ENCODE data around the gene PLA2G12A. TPM values are rescaled to one million over a fixed set of nuclear protein-coding genes. Genes with fewer than 3 reads are reported as not detected.

PLA2G12A gene
- total RNA-seq, 1 experiment from 2014 or later: 20.7 TPM

- ChIA-PET POLR2A (no interaction called here), CTCF (no interaction called here)
- ATAC-seq (no peak), DNase-seq (ENCODE audit: low read depth, low spot score) (no peak)
- H3K4me3 ChIP-seq (ENCODE audit: low read depth in 2 of 2, low read length in 2 of 2): no peak overlapping the region
- in situ Hi-C loops (cut with HindIII; ENCODE audit: low pct_unique_long_range_greater_than_20kb, low sequenced_read_pairs): no loop called here
- H3K9me3 ChIP-seq (ENCODE audit: control insufficient read depth, insufficient read depth, low read depth, low read length): no peaks in the 10 kb centered on the region
- H3K36me3 ChIP-seq (ENCODE audit: control insufficient read depth, insufficient read depth, low read length): no peaks in the 10 kb centered on the region
- H3K27me3 ChIP-seq (ENCODE audit: control insufficient read depth, insufficient read depth, low read length): peaks cover 2% of the 10 kb centered on the region
- intact Hi-C loops (cut with micrococcal nuclease; ENCODE audit: unreplicated experiment): no loop called here
- no peaks in the 10 kb centered on the region for H3K4me1 ChIP-seq (ENCODE audit: control insufficient read depth, insufficient read depth, low read length)
- BruUV-seq (replicated peaks): no TSS peak
- H3K27ac ChIP-seq (ENCODE audit: low read length): no peak overlapping the region
- TF ChIP-seq TCF7L2 (IDR thresholded peaks at IDR 0.05; ENCODE audit: low read depth, low read length): no peak
- TF ChIP-seq SIN3A (IDR thresholded peaks at IDR 0.05; ENCODE audit: borderline replicate concordance, insufficient read depth, low read depth, low read length): no peak
- TF ChIP-seq, protein P1, sequence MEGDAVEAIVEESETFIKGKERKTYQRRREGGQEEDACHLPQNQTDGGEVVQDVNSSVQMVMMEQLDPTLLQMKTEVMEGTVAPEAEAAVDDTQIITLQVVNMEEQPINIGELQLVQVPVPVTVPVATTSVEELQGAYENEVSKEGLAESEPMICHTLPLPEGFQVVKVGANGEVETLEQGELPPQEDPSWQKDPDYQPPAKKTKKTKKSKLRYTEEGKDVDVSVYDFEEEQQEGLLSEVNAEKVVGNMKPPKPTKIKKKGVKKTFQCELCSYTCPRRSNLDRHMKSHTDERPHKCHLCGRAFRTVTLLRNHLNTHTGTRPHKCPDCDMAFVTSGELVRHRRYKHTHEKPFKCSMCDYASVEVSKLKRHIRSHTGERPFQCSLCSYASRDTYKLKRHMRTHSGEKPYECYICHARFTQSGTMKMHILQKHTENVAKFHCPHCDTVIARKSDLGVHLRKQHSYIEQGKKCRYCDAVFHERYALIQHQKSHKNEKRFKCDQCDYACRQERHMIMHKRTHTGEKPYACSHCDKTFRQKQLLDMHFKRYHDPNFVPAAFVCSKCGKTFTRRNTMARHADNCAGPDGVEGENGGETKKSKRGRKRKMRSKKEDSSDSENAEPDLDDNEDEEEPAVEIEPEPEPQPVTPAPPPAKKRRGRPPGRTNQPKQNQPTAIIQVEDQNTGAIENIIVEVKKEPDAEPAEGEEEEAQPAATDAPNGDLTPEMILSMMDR (IDR thresholded peaks at IDR 0.05): no peak
- TF ChIP-seq, protein P2, sequence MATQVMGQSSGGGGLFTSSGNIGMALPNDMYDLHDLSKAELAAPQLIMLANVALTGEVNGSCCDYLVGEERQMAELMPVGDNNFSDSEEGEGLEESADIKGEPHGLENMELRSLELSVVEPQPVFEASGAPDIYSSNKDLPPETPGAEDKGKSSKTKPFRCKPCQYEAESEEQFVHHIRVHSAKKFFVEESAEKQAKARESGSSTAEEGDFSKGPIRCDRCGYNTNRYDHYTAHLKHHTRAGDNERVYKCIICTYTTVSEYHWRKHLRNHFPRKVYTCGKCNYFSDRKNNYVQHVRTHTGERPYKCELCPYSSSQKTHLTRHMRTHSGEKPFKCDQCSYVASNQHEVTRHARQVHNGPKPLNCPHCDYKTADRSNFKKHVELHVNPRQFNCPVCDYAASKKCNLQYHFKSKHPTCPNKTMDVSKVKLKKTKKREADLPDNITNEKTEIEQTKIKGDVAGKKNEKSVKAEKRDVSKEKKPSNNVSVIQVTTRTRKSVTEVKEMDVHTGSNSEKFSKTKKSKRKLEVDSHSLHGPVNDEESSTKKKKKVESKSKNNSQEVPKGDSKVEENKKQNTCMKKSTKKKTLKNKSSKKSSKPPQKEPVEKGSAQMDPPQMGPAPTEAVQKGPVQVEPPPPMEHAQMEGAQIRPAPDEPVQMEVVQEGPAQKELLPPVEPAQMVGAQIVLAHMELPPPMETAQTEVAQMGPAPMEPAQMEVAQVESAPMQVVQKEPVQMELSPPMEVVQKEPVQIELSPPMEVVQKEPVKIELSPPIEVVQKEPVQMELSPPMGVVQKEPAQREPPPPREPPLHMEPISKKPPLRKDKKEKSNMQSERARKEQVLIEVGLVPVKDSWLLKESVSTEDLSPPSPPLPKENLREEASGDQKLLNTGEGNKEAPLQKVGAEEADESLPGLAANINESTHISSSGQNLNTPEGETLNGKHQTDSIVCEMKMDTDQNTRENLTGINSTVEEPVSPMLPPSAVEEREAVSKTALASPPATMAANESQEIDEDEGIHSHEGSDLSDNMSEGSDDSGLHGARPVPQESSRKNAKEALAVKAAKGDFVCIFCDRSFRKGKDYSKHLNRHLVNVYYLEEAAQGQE (IDR thresholded peaks at IDR 0.05; ENCODE audit: insufficient read depth in 1 of 2, low read depth in 2 of 2, low read length in 1 of 2): no peak
- no peak for TF ChIP-seq POLR2AphosphoS5 (IDR thresholded peaks at IDR 0.05; ENCODE audit: low read depth, low read length)
These were observed 20.9 kb upstream of the PLA2G12A start for GRCh38 chr4:109750652-109751244.

- CTCF ChIA-PET: no interaction called here
- POLR2A ChIA-PET: no interaction called here
- Histone ChIP-seq H3K27me3 (ENCODE audit: control insufficient read depth, insufficient read depth, low read length) (peaks cover 2% of the 10 kb centered on the region), H3K9me3 (ENCODE audit: control insufficient read depth, insufficient read depth, low read depth, low read length) (no peaks in the 10 kb centered on the region), H3K27ac (ENCODE audit: low read length) (no peak overlapping the region), H3K4me1 (ENCODE audit: control insufficient read depth, insufficient read depth, low read length) (no peaks in the 10 kb centered on the region), H3K36me3 (ENCODE audit: control insufficient read depth, insufficient read depth, low read length) (no peaks in the 10 kb centered on the region), H3K4me3 (ENCODE audit: low read depth in 2 of 2, low read length in 2 of 2) (no peak overlapping the region)
- intact Hi-C loops (cut with micrococcal nuclease; ENCODE audit: unreplicated experiment): no loop called here
- BruUV-seq (replicated peaks): no TSS peak
- no peak for ATAC-seq
- no peak for DNase-seq (ENCODE audit: low read depth, low spot score)
- in situ Hi-C loops (cut with HindIII; ENCODE audit: low pct_unique_long_range_greater_than_20kb, low sequenced_read_pairs): no loop called here
- TF ChIP-seq, protein P1 (IDR thresholded peaks at IDR 0.05): no peak
These were observed 19.7 kb upstream of the PLA2G12A start for GRCh38 chr4:109749388-109750082.
